HTERT RPE-1 (cell line): ENCODE results near the gene MPV17.
"Not testable (repeated sequence)": the region's sequence is repeated elsewhere in the genome, so short reads cannot be mapped to it uniquely, and the experiment has no call there.

Source experiments
- in situ Hi-C: fragments of 300-500 bp; cut with MboI; formaldehyde crosslinking; loops from 4 replicates; pipeline ENCODE4 v1.14.3; 2020; ENCODE audit warnings: low sequenced_read_pairs

Gene MPV17

GRCh38 chr2:27300606-27301005 is 22.3 kb downstream of the MPV17 start:
- in situ Hi-C loops = not testable (repeated sequence)

DNA sequence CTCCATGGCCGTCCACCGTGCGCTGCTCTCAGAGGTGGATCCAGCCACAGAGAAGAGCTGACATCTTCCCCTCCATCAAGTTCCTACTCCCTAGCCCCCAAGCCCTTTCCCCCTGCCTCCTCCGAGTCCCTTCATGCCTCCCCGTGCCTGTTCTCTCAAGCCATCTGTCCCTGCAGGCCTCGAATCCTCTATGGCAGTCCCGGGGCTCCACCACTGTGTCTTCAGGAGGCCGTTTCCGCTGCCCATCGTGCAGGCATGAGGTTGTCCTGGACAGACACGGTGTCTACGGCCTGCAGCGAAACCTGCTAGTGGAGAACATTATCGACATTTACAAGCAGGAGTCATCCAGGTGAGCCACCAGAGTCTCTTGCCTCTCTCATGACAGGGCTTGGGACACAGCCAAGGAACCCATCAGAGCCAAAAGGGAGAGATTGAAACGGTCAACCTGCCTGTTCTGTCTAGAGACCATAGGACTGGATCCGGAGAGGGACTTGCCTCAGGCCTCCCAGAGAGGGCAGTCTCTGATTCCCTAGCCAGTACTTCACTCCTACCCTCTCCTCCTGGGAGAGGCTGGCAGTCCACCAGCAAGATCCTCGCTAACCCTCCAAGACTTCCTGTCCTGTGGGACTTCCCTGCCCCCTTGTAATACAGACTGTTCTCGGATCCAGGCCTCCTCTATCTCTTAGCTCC is 24.4 kb downstream of the MPV17 start:
- in situ Hi-C loops = no loop called here

DNA sequence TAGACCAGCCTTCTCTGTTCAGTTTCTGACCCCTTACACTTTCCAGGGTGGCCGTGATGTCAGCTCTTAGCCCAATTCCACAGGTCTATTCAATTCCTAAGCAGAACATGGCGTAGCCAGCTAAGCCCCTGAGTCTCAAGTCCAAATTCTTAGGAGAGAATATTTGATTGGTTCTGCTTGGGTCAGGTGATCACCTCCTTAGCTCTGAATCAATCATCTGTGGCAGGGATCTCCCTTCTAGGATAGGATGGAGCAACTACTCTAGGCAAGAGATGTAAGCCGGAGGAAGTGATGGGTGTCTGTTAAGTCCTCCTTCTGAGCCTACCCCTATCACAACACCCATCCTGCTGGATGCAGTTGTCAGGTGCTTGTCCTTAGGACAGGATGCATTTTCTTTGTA is 25.7 kb downstream of the MPV17 start:
- in situ Hi-C loops = no loop called here

DNA sequence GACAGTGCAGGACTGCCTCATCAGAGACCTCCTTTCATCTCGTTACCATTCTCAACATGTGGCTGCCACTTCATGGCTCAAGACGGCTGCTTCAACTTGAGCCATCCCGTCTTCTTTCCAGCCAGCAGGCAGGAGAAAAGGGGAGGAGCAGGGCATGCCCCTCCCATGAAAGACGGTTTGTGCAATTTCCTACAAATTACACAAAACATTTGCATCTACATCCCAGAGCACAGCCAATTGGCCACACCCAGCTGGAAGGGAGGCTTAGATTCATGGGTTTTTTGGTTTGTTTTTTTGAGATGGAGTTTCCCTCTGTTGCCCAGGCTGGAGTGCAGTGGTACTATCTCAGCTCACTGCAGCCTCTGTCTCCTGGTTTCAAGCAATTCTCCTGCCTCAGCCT is 26.4 kb downstream of the MPV17 start:
- in situ Hi-C loops = no loop called here

DNA sequence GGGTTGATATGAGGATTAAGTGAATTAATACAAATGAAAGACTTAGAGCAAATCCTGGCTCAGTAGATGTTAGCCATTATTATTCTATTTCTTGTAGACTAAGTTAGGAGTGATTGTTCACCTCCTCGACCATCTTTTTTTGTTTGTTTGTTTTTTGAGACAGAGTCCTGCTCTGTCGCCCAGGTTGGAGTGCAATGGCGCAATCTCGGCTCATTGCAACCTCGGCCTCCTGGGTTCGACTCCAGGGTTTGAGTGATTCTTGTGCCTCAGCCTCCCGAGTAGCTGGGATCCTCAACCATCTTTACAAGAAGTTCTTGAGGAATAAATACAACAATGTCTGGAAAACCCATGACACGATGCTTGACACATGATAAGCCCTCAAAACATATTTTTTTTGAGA is 28.0 kb downstream of the MPV17 start:
- in situ Hi-C loops = no loop called here

GRCh38 chr2:27291865-27292264 is 31.0 kb downstream of the MPV17 start:
- in situ Hi-C loops = no loop called here

DNA sequence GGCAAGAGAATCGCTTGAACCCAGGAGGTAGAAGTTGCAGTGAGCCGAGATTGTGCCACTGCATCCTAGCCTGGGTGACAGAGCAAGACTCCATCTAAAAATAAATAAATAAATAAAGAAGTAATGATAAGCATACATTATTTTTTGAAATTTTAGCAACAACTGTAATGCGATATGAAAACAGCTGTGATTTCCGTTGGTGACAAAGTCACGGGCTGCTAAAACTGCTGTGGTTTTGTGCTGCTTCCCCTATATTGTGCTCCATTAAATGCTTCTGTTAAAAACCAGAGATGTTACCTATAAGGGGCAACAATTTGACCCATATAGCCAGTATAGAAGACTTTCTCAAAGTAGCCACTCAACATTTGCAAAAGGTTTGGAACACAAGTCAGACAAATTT is 32.3 kb downstream of the MPV17 start:
- in situ Hi-C loops = no loop called here

DNA sequence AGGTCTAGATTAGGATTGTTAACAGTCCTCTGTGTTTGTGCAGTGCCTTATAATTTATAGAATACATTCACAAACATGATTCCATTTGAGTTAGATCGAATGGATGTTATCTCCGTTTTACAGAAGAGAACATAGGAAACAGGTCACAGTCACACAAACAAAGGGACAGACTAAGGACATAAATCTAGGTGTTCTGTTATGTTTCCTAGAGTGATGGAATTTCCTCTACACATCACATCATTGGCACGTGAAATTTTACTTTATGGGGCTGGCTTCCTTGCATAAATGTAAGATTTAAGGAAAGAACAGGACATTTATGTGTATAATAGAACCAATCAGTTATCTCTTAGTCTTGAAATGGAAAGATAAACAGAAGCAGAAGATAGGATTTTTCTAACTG is 34.3 kb downstream of the MPV17 start:
- in situ Hi-C loops = no loop called here

- in situ Hi-C loops = no loop called here
Observed at GRCh38 chr2:27285481-27285880, 37.4 kb downstream of the MPV17 start.

- in situ Hi-C loops = no loop called here
Observed at GRCh38 chr2:27284996-27285395, 37.9 kb downstream of the MPV17 start.

GRCh38 chr2:27282892-27283291 is 40.0 kb downstream of the MPV17 start:
- in situ Hi-C loops = no loop called here

GRCh38 chr2:27281855-27282559 is 40.9 kb downstream of the MPV17 start, which contains the start of gene TRIM54:
Gene TRIM54, plus strand, starts transcription at chr2:27282429. Its CDS starts 303 bp downstream, at chr2:27282732.
- in situ Hi-C loops = no loop called here

- in situ Hi-C loops = no loop called here
Observed at GRCh38 chr2:27281442-27281841, 41.5 kb downstream of the MPV17 start.

GRCh38 chr2:27280826-27281225 is 42.1 kb downstream of the MPV17 start:
- in situ Hi-C loops = no loop called here

GRCh38 chr2:27278010-27278409 is 44.9 kb downstream of the MPV17 start:
- in situ Hi-C loops = no loop called here

DNA sequence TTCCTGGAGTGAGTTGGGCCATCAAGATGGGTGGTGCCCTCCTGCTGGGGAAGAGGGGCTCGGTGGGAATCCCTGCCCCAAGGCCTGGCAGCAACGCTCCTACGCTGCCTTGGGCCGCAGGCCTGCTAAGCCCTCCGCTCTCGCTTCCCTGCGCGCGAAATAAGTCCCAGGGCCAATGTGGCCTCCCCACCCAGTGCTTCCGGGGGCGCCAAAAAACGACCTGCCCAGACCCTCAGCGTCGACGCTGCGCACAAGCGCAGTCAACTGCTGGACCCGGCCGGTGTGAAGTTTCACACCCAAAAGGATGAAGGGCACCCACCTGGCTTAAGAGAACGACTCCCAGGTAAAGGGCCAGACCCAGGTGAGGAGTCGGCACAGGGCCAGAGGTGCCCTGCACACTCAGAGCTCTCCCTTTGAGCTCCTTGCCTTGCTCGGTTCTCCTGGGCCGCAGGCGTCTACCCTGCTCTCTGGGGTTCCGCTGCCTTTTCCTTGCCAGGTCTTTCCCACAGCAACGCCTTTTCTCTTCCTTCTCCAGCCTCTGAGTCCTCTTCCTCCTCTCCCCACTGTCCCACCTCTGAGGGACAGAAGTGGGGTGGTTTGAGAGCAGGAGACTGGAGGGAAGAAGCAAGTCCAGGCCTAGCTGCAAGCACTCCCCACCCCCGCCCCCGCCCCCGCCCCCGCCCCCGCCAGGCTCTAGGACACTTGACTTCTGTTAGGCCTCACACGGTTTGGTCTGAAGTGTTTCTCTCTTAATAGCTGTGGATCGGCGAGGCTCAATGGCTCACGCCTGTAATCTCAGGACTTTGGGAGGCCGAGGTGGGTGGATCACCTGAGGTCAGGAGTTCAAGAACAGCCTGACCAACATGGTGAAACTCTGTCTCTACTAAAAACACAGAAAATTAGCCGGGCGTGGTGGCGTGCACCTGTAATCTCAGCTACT is 47.4 kb downstream of the MPV17 start, which contains the start of gene DNAJC5G:
TSS of gene DNAJC5G (plus strand) at position 223 of the 940 bp plus-strand sequence. CDS start 1,296 bp downstream, outside the sequence.
- in situ Hi-C loops = no loop called here

DNA sequence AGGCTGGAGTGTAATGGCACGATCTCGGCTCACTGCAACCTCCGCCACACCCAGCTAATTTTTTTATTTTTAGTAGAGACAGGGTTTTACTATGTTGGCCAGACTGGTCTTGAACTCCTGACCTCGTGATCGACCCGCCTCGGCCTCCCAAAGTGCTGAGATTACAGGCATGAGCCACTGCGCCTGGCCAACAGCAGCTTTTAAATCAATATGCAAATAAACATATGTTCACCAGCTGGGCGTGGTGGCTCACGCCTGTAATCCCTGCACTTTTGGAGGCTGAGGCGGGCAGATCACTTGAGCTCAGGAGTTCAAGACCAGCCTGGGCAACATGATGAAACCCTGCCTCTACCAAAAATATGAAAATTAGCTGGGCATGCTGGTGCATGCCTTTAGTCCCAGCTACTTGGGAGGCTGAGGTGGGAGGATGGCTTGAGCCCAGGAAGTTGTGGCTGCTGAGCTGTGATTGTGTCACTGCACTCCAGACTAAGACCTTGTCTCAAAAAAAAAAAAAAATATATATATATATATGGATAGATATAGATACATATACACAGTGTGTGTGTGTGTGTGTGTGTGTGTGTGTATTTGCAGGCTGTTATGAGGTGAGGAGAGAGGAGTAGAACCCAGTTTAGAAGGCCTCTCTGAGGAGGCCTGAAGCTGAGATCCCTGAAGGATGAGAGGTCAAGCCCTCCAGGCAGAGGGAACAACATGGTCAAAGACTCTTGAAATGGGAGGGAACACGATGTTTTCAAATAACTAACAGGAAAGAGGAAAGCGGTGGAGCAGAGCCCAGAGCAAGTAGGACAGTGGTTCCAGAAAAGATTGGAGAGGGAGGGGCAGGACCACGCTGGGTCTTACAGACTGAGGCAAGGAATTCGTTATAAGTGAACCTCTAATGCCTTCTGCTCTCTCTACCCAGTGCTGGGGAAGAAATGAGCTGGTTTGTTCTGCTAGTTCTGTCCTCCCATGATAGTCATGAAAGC is 50.1 kb downstream of the MPV17 start:
- in situ Hi-C loops = not testable (repeated sequence)

- in situ Hi-C loops = no loop called here
Observed at GRCh38 chr2:27271631-27272340, 51.1 kb downstream of the MPV17 start.

GRCh38 chr2:27270670-27271069 is 52.2 kb downstream of the MPV17 start:
- in situ Hi-C loops = no loop called here
